Fibroblast of the aortic adventitia (primary cell): ENCODE results near the gene NEU3. TPM values are rescaled to one million over a fixed set of nuclear protein-coding genes. Genes with fewer than 3 reads are reported as not detected.

Source experiments
- DNase-seq: peaks from one replicate; pipeline ENCODE4 v3.0.0-alpha.2; 2010; ENCODE audit warnings: low read depth
- H3K4me3 ChIP-seq: 2 replicates; pipeline ENCODE4 v1.5.1; 2011; ENCODE audit warnings: low read depth, mild to moderate bottlenecking, control low read depth, low read length, moderate library complexity
- CTCF ChIP-seq: IDR thresholded peaks from 2 replicates; pipeline ENCODE4 v1.5.1; 2011; ENCODE audit warnings: mild to moderate bottlenecking, low read length, control low read depth, inconsistent platforms; ENCODE audit not compliant: insufficient read depth
- total RNA-seq: library from RNA; depleted of rRNA; stranded (reverse); fragments of >200 nt; gene quantifications from 2 replicates; pipeline ENCODE4 v1.2.3, GENCODE V29; 2012; ENCODE audit warnings: low replicate concordance

The NEU3 gene
- total RNA-seq, 1 donor: 5.2 TPM

- no peak for DNase-seq
- no peak overlapping the region for H3K4me3 ChIP-seq
- TF ChIP-seq CTCF: no peak
Measured at GRCh38 chr11:75022296-75022695, 33.6 kb downstream of the NEU3 start.

DNA sequence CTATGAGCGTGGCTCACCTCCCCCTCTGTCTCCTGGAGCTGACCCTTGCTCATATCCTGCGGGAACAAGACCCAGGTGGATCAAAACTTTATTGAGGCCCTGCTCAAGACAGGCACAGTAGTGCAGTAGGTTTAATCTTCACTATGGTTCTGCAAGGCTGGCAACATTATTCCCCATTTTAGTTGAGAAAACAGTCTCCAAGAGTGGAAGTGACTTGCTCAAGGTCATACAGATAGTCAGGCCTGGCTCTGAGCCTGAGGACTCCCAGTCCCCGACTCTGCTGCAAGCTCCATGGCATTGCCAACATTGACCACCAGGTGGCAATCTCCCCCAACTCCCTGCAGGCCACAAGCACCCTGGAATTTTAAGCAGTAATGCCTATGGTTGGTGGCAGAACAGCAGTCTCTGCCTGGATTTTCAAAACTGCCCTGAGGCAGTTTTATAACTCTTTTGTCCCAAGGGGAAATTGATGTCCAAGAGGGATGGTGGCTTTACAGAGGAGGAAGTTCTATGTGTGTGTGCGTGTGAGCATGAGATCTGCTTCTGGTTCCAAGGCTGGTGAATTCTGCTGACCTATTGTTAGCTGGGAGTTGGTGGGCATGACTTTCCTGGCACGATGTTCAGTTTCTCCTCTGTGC, 34.1 kb downstream of the NEU3 start:
- TF ChIP-seq CTCF: peak; percentile 98
- DNase-seq: peak; percentile 90
- H3K4me3 ChIP-seq: no peak overlapping the region

DNA sequence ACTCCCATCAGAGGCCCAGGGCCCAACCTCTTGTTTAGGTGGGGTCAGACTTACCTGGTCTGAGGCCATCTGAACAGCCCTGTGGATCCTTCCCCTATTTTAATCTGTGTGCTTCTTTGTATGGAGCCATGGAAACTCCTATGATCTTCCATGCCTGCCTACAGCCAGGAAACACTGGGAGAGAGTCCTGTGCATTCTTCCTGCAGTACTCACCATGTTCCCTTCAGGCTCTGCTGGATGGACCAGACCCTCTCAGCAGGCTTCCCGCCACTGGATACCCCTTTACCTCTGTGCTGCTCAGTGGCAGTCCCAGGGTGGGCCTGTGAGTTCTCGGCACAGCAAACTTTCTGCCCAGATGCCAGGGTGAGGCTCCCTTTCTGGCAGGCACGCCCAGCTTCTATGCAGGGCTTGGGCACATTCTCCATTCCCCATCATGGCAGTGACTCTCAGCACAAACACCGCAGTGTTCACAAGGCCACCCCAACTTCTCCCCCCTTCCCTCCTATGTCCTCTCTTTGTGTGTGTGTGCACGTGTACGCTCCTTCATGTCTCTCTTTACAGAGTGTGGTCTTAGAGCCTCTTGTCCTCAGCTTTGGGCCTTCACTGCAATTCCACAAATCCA, 34.8 kb downstream of the NEU3 start:
- no peak for DNase-seq
- no peak for TF ChIP-seq CTCF
- H3K4me3 ChIP-seq: no peak overlapping the region

DNA sequence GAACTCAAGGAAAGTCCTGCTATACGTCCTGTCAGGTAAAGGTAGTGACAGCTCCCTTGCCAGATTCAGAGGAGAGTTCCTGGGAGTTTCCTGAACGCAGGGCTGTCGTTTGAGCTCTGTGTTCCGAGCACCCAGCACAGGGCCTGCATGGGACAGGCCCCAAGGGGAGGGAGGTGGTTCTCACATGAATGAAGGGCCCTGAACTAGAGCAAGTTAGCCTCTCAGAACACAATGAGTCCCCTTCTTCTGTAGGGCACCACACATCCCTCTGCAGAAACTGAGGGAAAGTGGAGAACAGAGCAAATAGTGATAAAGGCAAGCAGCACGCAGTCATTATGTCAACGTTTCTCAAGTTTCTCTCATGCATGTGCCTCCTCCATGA, 35.3 kb downstream of the NEU3 start:
- no peak overlapping the region for H3K4me3 ChIP-seq
- TF ChIP-seq CTCF: no peak
- no peak for DNase-seq

GRCh38 chr11:75024764-75025211, 36.1 kb downstream of the NEU3 start:
- H3K4me3 ChIP-seq: no peak overlapping the region
- TF ChIP-seq CTCF: no peak
- peak; percentile 26 for DNase-seq

DNA sequence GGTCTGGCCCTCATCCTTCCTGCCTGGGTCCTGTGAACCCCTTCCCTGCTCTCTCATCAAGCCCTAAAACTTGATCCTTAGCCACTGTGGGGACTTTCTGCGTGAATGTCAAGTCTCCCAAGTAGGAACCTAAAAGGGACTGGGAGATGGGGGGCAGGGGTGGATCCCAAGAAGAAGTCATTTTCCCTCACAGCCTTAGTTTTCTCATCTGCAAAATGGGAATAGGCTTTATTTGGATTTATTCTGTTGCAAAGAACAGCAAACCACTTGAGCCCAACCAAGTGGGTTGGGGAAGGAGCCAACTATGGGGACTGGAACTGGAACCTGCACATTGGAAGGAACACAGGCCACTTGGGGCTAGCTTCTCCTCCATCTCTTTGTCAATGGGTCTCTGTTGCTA, 36.8 kb downstream of the NEU3 start:
- no peak for DNase-seq
- TF ChIP-seq CTCF: no peak
- H3K4me3 ChIP-seq: no peak overlapping the region

DNA sequence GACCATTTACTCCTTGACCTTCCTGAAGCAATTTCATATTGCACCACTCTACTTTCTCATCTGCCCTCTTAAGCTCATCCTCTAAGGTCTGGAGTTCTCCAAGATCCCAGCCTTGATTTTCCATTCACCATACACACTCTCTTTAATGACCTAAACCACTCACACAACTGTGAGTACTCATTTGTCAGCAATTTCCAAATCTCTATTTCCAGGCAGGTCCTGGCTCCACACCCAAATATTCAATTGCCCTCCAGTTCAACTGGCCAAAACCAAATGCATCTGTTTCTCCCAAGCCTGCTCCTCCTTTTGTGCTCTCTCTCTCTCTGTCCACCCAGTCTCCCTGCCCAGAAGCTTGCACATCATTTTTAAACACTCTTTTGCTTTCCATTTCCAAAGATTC, 39.6 kb downstream of the NEU3 start:
- DNase-seq: peak; percentile 80
- H3K4me3 ChIP-seq: no peak overlapping the region
- TF ChIP-seq CTCF: no peak
